ENCODE results near the gene RBMS3. TPM values are rescaled to one million over a fixed set of nuclear protein-coding genes. Genes with fewer than 3 reads are reported as not detected.

Gene RBMS3
- total RNA-seq, 1 donor from 2014 or later = 24.6 TPM

DNA sequence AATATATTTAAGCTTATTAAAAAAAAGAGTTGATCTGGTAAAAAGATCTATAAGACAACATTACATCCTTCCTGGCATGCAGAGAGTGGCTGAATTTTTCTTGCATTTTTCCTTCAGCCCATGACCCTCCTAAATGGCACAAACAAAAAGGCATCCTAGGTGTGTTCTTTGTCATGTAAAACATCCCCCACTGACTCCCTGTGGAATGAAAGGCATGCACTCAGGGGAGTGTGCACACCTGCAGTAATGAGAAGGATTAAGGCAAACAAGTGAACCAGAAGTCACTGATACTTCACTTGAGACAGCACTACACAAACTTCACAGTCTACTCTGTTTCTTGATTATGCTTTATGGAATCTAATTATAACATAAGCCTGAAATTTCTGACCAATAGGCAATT lies 195.0 kb downstream of the RBMS3 start:
- DNase-seq (ENCODE audit: low read depth in 2 of 2) = no peak

DNA sequence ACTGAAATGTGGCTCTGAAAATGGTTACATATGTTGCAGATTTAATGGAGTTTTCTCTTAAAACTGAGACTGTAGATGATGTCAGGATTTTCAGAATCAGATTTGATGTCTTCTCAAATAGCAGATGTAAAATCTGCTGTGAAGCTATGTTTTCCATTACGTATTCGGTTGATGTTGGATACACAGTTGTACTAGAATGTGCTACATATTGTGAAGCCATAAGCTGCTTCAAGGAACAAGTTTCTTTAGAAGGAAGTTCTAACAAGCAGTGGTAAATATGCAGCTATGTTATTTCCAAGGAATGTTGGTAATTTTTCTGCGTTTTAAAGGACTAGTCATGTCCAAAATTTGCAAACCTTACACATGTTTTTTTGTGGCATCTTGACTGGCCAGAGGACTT lies 197.7 kb downstream of the RBMS3 start:
- DNase-seq (ENCODE audit: low read depth in 2 of 2) = no peak

DNA sequence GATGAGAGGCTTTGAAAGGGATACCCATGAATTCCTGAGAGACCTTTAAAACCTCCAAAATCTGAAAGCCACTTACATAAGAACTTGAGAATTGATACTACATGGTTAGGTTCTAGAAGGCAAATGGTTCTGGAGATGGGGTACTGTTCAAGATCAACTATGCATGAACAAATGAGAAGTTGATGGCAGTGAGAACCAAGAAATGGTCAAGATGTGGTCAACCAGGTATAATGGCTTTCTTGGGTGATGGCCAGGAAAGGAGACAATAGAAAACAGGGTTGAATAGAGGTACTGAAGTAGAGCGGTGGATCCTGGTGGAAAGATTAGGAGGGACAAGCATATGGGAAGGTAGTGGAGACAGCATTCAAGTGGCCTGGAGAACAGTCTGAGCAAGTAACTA lies 200.4 kb downstream of the RBMS3 start:
- DNase-seq (ENCODE audit: low read depth in 2 of 2) = no peak

DNA sequence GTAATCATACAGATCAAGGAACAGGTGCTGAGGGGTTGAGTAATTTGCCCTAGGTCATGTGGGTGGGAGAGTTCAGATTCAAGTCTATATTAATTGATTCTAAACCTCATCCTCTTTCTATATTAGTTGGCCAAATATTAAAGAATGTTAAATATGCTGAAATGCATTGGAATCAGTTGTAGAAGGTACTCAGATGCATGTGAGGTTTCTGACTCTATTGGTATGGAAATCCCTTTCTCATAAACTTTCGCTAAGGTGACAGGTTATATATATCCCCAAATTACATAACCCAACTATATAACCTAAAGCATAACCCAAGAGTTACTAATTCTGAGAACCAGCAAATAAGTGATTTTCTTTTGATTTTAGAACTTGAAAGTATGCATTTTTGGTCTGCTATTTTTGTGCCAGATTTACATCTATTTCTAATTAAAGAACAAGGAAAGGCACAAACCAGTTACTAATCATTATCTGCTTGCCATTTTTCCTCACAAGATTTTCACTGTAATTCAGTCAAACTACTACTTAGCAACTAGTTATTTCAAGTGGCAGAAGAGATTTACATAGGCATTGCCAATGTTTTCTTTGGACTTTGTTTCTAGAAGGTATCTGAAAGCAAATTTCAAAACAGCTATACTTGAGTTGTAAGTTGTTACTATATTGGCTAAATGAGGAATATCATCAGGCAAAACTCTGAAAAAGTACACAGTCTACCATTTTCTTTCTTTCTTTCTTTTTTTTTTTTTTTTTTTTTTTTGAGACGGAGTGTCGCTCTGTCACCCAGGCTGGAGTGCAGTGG lies 201.3 kb downstream of the RBMS3 start:
- DNase-seq (ENCODE audit: low read depth in 2 of 2) = no peak

DNA sequence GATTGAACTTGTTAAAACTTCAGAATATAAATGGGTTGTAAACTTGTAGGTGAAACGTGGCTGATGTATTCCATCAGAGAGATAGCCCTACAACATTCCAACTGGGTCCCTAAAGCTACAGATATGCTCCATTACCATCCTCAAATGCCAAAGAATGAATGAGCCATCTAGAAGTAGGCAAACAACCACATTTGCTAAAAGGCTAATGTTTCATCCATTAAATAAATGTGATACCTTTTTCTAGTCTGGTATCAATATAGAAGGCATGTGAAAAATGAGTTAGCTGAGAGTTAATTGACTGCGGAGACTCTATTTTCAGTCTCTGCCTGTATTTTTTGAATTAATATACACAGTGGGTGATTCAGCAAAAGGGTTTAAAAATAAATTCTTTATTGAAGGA lies 203.8 kb downstream of the RBMS3 start:
- DNase-seq (ENCODE audit: low read depth in 2 of 2) = no peak

DNA sequence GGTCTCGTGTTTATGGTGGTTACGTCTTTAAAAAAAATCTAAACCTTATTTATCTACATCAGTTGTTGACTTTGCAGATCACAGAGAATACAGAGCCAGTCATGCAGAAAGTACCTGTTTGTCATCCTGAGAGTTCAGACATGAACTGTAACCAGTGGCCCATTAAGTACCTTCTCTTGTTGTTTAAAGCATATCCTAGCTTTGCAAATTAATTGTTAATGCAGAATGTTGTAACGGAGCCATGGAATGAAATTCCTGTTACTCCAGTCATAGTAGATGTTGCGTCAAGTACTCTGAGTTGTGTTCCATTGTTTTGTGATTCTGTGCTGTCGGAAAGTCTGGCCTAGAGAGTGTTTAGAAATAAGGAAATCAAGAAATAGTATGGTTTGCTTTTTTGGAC lies 205.2 kb downstream of the RBMS3 start:
- peak; percentile 21 to 47 for DNase-seq (ENCODE audit: low read depth in 2 of 2)

DNA sequence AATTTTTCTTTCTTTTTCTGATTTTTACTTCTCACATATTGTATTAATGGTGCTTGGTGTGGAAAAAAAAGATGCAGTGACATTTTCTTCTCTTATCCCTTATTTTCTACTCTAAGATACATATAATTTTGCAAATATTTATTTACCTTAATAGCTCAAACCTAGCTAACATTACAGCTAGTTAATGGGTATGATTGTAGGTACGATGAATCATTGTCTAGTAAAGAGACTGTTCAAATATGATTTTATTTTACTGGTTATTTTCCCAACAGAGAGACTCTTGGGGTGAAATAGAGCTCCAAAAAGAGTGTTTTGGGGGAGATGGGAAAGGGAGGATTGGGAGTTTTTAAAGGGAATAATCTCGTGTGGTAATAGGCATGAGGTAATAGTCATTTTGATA lies 206.0 kb downstream of the RBMS3 start:
- no peak for DNase-seq (ENCODE audit: low read depth in 2 of 2)

DNA sequence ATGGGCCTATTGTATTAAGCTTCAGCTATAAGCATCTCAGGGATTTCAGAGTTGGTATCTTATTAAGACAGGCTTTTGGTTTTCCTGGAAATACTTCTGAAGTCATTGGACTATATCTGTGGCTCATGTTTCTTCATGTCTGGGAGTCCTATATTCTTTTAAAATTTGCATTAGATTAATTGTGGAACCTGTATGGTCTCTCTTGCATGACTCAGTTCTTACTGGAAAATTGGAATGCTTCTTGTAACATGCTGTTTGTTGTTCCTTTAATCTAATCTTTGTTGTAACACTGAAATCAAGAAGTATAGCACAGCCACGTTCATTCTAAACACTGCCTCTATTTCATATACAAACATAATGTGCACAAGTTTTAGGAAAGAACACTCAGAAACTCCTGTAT lies 208.1 kb downstream of the RBMS3 start:
- DNase-seq (ENCODE audit: low read depth in 2 of 2) = no peak

DNA sequence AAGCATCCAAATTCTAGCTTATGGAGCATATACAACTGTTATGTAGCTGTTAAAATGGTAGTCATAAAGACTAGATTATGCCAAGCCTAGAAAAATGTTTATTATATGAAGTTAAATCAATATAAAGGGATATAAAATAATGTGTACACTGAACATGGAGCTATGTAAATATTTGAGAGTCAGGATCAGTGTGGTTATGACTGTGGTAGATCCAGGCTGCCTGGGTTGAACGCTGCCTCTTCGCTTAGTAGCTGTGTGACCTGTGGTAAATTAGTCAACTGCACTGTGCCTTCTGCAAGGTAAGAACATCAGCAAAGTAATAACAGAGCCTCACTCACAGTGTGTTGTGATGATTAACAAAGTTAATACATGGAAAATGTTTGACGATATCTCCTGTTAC lies 212.2 kb downstream of the RBMS3 start:
- no peak for DNase-seq (ENCODE audit: low read depth in 2 of 2)

DNA sequence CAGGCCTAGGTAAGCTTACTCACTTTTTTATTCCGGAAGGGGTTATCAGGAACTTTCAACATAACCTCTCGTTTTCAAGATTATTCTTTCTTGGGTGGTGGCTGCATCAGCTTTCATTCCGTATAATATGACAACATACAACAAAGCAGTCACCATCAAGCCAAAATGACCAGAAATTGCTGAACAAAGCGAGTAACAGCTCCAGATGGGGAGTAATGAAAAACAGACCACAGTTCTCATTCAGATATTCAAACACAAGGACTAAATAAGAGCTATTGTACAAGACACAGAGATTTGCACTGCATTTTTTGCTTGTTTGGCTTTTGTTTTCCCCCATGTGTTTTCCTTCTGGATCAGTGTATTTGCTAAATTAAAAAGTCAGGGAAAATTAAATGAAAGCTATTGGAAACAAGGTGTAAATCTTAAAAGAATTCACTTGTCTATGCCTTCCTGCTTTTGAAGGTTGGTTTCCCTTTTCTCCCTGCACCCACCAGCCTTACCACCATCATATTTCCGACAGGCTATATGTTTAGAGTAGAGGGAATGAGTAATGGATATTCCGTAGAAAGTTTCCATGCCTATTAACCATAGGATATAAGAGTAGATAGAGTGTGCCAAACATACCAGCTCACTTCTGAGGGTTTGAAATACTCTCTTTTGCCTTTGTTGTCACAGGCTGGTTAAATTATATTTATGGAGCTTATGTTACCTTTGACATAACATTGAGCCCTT lies 213.6 kb downstream of the RBMS3 start:
- no peak for DNase-seq (ENCODE audit: low read depth in 2 of 2)

DNA sequence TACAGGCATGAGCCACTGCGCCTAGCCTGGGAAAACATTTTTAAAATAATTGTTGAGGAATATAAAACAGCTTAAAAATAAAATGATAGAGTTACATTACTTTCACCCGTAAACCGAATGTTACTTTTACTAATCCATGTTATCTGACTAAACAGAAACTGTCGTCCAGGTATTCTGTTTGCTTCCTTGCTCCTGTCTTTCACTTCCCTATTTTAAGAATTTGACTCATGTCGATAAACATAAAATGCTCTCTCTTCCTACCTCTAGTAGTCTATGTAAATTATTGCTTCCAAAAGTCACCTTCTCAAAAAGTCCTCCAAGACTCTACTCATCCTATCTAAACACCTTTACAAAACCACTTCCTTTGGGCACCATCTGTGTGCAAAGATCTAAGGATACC lies 216.4 kb downstream of the RBMS3 start:
- no peak for DNase-seq (ENCODE audit: low read depth in 2 of 2)

DNA sequence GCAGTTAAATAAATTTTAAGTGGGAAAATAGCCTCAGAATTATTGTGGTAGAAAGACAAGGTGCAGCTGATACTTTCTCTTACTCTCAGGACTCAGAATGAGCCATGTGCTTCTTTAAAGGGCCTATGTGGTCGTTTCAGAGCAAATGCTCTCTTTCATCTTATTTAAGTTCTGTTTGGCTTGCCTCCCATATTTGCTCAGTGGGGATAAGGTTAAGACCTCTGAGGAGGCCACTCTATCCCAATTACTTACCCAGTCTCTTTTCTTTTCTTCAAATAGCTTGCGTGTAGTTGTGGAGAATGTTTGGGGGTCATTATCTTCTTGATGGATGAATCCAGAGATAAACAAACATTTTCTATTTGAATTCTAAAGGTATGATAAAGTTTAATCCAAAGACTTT lies 221.9 kb downstream of the RBMS3 start:
- DNase-seq (ENCODE audit: low read depth in 2 of 2) = no peak

DNA sequence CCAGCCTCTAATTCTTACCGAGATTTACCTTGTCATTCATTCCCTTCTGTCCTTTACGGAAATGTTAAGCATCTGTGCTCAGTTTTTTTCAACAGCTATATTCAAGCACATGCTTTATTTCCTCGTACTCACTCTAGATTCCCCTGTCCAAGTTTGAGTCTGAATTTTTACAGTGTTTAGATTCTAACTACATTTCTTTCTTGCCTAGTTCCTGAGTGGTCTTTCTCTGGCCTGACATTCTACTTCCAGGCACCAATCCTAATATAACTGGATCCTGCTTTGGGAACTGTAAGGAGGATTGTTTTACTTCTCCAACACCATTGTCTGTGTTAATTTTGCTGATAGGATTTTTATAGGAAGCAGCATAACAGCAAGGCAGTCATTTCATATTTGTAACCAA lies 222.4 kb downstream of the RBMS3 start:
- DNase-seq (ENCODE audit: low read depth in 2 of 2) = no peak

DNA sequence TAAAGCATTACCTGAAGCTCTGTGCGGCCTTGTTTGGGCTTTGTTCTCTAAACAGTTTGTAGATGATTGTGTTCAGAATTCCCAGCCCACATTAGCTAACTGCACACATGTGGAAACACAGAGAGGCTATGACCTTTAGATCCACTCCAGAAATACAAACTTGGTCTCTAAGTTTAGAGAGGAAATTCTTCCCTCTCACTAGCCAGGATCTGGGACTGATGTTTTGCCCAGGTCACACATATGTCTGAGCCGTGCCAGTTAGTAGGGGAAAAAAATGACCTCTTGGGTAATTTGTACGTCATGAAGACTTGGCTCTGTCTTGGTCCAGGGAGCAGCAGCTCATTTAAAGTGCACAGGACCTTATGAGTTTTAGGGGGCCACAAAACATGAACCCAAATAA lies 223.1 kb downstream of the RBMS3 start:
- no peak for DNase-seq (ENCODE audit: low read depth in 2 of 2)

DNA sequence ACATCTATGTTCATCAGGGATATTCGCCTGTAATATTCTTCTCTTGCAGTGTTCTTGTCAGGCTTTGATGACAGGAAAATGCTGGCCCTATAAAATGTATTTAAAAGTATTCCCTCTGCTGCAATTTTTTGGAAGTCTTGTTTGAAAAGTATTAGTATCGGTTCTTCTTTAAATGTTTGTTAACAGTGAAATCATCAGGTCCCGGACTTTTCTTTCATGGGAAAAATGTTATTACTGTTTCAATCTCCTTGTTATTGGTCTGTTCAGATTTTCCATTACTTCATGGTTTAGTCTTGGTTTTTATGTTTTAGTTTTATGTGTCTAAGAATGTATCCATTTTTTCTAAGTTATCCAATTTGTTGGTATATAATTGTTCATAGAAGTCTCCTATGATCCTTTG lies 225.6 kb downstream of the RBMS3 start:
- DNase-seq (ENCODE audit: low read depth in 2 of 2) = no peak

DNA sequence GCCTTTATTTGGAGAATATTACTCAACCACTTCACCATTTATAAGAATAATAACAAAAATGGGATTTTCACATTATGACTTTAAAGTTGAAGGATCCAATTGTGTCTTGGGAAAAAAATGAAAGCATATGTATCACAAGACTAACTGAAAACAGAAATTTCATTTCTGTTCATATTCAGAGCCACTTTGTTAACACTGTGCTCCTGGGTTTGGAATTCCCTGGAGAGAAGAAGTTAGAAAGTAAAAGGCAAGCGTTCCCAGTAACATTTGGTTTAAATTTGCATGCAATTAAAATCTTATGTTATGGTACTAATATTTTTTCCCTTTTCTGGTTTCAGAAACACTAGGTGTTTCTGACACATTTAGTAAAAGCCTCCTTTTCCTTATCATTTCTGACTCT lies 230.8 kb downstream of the RBMS3 start:
- DNase-seq (ENCODE audit: low read depth in 2 of 2) = no peak

DNA sequence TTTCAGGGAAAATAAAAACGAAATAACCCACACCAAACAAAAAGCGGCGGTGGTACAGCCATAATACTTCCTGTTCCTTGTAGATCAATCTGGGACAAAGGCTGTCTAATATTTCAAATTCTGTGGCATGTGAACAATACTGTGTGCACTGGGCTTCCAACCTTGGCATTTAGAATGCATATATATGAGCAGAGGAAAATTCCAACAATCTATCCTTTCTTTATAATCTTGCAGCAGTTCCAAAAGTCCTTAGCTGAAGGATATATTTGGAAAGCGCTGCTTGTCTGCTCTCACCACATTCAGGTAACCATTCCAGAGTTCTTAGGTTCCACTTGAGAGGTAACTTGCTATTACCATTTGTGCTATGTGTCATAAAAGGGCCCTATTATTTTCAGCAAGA lies 231.8 kb downstream of the RBMS3 start:
- peak in 1 of 2 donors; percentile 39 for DNase-seq (ENCODE audit: low read depth in 2 of 2)

DNA sequence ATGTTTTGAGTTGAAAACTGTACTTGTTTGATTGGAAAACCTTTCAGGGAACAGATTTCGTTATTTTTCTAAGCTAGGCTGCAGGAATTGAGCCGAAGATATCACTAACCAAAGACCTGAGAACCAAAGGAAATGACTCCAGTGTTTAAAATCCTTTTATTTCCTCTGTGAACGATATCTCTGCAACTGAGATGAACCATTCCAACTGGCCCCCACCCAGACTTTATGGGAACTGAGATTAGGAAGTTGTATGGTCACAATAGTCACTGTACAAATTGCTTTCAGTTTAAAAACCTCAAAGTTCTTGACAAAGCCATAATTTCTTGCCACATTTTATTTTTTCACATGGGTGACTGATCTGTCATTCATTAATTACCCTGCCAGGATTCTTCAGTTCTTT lies 232.4 kb downstream of the RBMS3 start:
- peak; percentile 57 to 78 for DNase-seq (ENCODE audit: low read depth in 2 of 2)

DNA sequence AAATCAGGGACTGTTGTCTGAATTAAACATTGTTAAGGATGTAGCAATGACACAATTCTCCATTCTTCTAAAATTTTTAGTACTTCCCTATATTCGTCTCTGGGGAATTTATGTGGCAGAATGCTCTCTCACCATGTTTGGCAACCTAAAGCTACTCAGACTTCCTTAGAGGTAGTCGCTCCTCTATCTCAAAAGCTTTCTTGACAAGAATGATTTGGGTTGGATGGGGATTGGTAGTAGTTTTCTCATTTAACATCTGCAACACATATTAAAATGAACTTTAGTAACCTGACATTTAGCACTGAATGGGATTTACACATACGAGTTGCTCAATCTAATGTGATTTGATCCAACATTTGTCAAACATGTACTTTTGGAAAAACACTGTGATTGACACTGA lies 233.3 kb downstream of the RBMS3 start:
- no peak for DNase-seq (ENCODE audit: low read depth in 2 of 2)

DNA sequence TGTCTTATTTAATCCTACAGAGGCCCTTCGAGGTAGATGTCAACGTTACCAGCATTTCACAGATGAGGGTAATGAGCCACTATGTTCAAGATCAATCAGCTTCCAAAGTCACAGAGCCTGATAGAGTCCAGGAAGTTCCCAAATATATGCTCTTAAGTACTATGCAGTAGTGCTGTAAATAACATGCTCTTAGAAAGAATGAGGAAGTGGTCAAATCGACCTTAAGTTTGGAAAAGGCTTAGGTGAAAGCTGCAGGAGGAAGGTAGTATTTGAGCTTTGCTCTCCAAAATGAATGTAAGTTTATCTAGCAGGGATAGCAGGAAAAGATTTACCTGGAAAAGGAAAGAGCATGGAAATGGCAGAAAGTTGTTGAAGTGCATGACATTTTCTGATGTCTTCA lies 234.0 kb downstream of the RBMS3 start:
- DNase-seq (ENCODE audit: low read depth in 2 of 2) = no peak

DNA sequence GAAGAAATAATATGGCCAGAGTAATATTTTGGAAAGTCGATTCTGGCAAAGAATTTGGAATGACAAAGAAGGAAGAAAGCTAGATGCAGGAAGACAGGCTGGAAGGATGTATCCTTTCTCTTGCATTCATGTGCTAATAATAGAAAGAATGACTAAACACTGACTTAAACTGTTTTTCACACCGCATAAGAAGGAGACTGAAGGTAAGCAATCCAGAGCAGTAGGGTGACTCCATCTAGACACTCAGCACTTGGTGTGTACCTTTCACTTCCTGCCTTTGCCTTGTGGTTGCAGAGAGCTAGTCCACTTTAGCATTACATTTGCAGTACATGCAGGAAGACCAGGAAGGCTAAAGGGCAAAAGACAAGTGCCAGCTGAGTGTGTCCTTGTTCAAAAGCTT lies 234.6 kb downstream of the RBMS3 start:
- peak in 1 of 2 donors; percentile 66 for DNase-seq (ENCODE audit: low read depth in 2 of 2)

DNA sequence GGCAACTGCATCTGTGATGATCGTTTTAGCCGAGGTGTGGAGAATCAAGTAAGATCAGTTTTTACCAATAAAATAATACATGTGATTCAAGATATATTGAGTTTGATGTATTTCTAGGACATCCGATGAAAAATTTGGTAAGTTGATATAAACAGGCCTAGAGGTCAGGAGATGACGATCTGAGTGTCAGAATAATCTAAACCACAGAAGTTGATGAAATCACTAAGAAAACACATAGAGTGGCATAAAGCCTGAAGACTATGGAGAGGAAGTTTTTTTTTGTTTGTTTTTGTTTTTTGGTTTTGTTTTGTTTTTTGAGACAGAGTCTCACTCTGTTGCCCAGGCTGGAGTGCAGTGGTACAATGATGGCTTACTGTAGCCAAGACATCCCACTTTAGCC lies 235.3 kb downstream of the RBMS3 start:
- DNase-seq (ENCODE audit: low read depth in 2 of 2) = no peak

DNA sequence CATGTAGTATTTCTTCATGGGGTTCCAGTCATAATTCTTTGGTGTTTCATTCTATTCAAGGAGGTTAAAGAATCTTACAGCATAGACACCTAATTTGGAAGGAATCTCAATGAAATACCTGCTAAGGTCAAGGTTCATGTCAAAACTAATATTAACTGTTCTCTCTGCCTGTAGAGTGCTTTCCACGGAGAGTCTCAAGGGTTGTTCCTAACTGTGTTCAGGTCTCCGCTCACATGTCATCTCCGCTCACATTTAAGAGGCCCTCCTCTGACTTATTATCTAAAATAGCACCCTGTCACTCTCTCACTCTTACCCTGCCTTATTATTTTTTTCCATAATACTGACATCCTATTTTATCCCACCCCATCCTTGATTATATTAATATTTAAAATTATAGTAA lies 239.9 kb downstream of the RBMS3 start:
- DNase-seq (ENCODE audit: low read depth in 2 of 2) = no peak
